Right atrium auricular region (tissue), 2 donors: ENCODE data around the gene SRSF4. TPM values are rescaled to one million over a fixed set of nuclear protein-coding genes. Genes with fewer than 3 reads are reported as not detected.

Experiments used
- DNase-seq: peaks from one replicate; pipeline ENCODE4 v3.0.0-alpha.2; 2019; ENCODE audit warnings: low spot score
- H3K27ac ChIP-seq, 2 donors: fragments of 200-600 bp; sonication (generic); 1 replicate in 1 of 2; 2 replicates in 1 of 2; pipeline ENCODE4 v1.5.1; 2016 to 2019
- H3K27me3 ChIP-seq, 2 donors: fragments of 200-600 bp; sonication (generic); one replicate each; pipeline versions ENCODE4 v1.5.1 to v1.6.0; 2017 to 2019
- H3K36me3 ChIP-seq: fragments of 200-600 bp; sonication (generic); one replicate; pipeline ENCODE4 v1.5.1; 2016
- H3K4me1 ChIP-seq, 2 donors: fragments of 200-600 bp; sonication (generic); one replicate each; pipeline versions ENCODE4 v1.5.1 to v1.6.0; 2017 to 2019
- H3K4me3 ChIP-seq, 2 donors: fragments of 200-600 bp; sonication (generic); 1 replicate in 1 of 2; 2 replicates in 1 of 2; pipeline ENCODE4 v1.5.1; 2017 to 2019; ENCODE audit warnings: mild to moderate bottlenecking in 1 of 2, moderate library complexity in 1 of 2
- H3K9me3 ChIP-seq, 2 donors: fragments of 200-600 bp; sonication (generic); one replicate each; pipeline ENCODE4 v1.5.1; 2019
- total RNA-seq, 2 donors: library from RNA; depleted of rRNA; stranded (reverse); fragments of >200 nt; gene quantifications; one replicate each; pipeline ENCODE4 v1.1.0, GENCODE V29; 2016
- TF ChIP-seq, protein P1 (sequence below), 2 donors: fragments of 200-600 bp; sonication (generic); IDR thresholded peaks; one replicate each; pipeline ENCODE4 v1.5.1; 2019; ENCODE audit warnings: antibody characterized with exemption in 2 of 2

Gene SRSF4
- total RNA-seq = 10 to 100 TPM; 44.2 to 48.1 TPM

DNA sequence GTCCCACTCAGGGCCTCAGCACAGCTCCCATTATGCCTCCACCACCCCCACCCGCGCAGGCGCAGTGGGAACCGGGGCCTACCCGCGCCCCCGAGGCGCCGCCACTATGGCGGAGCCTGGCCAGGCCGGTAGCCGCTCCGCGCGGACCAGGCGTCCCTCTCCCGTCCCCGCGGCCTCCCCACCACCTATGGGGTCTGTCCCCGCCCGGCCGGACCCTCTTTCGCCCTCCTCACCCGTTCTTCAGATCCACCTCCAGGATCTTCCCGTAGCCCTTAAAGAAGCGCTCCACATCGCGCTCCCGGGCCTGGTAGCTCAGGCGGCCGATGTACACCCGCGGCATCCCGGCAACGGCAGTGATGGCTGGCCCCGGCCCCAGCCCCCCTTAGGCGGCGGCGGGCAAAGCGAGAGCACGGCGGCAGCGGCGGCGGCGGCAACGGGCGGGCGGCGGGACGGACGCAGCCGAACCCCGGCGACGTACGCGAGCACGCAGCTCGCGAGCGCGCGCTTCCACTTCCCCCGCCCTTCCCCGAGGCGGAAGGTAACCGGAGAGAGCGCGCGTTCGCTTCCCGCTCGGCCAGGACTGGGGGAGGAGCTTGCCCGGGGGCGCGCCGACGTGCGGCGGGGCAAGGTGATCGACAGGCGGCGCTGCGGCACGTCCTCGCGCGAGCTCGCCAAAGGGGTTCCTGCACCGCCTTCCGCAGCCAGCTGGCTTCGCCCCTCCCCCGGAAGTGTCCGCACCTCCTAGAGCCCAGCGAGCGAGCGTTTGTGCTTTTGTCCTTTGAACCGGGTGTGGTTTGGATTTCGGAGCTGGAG, at the start of gene SRSF4:
Gene SRSF4 (minus strand): TSS at position 488 of the 813 bp plus-strand sequence. CDS start 148 bp downstream, at position 340.
- H3K4me3 ChIP-seq = peak within 1 kb of the TSS; percentile 90 to 92
- peak within 1 kb of the TSS; percentile 99 for H3K27ac ChIP-seq
- TF ChIP-seq, protein P1, sequence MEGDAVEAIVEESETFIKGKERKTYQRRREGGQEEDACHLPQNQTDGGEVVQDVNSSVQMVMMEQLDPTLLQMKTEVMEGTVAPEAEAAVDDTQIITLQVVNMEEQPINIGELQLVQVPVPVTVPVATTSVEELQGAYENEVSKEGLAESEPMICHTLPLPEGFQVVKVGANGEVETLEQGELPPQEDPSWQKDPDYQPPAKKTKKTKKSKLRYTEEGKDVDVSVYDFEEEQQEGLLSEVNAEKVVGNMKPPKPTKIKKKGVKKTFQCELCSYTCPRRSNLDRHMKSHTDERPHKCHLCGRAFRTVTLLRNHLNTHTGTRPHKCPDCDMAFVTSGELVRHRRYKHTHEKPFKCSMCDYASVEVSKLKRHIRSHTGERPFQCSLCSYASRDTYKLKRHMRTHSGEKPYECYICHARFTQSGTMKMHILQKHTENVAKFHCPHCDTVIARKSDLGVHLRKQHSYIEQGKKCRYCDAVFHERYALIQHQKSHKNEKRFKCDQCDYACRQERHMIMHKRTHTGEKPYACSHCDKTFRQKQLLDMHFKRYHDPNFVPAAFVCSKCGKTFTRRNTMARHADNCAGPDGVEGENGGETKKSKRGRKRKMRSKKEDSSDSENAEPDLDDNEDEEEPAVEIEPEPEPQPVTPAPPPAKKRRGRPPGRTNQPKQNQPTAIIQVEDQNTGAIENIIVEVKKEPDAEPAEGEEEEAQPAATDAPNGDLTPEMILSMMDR (IDR thresholded peaks at IDR 0.05) = peak; percentile 65 to 79
- DNase-seq = peak; percentile 98
- no peaks in the 10 kb centered on the region for H3K9me3 ChIP-seq
- H3K36me3 ChIP-seq = no peaks in the 10 kb centered on the region
- H3K27me3 ChIP-seq = no peaks in the 10 kb centered on the region
- H3K4me1 ChIP-seq = peaks cover 0 to 49% of the 10 kb centered on the region in 2 donors

DNA sequence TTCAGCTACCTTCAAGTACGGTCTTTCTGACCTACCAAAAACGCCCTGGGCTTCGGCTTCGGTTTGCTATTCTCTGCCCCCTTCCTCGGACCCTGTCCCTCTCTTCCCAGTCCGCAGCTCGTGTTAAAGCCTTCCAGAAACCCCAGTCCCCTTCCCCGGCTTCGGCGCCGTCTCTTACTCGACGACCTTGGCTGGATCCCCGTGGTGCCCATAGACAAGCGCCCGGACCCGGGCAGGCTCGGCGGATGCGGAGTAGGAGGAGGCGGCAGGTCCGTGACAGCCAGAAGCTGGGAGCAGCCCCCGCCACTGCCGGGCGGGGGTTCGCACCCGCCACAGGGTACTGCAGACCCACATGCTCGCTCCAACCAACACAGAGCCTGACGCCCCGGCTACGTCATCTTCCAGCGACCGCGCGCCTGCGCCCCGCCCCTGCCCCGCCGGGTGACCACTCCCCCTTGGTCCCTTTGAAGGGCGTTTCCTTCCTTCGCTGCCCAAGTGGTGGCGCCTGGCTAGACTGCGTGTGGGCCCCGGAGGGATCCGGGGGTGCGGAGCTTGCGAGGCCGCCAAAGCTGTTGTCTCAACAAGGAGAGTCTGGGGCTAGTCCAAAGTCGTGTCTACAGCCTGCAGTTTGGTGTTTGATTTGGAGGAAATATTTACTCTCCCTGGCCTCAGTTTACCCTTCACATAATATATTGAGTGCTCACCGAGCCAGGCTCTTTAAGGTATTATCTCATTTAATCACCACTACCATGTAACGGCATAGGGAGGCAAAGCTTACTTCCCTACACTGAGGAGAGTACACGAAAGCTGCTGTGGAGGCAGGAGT, 49.1 kb upstream of the SRSF4 start, which contains the start of gene MECR:
Gene MECR (minus strand): TSS at position 382 of the 826 bp plus-strand sequence. CDS start 28 bp downstream, at position 354.
- no peaks in the 10 kb centered on the region for H3K36me3 ChIP-seq
- H3K4me3 ChIP-seq = peak within 1 kb of the TSS; percentile 69 to 91
- DNase-seq = peak; percentile 95
- TF ChIP-seq, protein P1 (IDR thresholded peaks at IDR 0.05) = peak in 1 of 2 donors; percentile 43
- H3K4me1 ChIP-seq = peaks cover 0 to 17% of the 10 kb centered on the region in 2 donors
- H3K27me3 ChIP-seq = no peaks in the 10 kb centered on the region
- H3K9me3 ChIP-seq = no peaks in the 10 kb centered on the region
- H3K27ac ChIP-seq = peak within 1 kb of the TSS; percentile 59 to 85

DNA sequence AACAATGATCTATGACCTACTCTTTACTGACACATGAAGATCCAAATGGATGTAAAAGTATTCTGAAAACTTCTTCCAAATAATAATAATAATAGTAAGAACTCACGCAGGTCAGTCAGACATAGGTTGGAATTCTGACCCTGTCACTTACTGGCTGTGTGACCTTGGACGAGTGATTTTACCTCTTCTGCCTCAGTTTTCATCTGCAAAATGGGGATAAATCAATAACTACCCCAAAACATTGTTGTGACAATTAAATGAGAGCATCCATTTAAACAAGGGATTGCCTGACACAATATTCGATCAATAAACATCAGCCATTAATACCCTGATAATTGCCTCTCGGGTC, 48.5 kb upstream of the SRSF4 start:
- Histone ChIP-seq H3K4me3 (peak overlapping the region; percentile 69 to 91), H3K27ac (peak overlapping the region; percentile 59 to 85), H3K36me3 (no peaks in the 10 kb centered on the region), H3K4me1 (peaks cover 0 to 17% of the 10 kb centered on the region in 2 donors), H3K27me3 (no peaks in the 10 kb centered on the region), H3K9me3 (no peaks in the 10 kb centered on the region)
- TF ChIP-seq, protein P1 (IDR thresholded peaks at IDR 0.05) = no peak
- DNase-seq = no peak

DNA sequence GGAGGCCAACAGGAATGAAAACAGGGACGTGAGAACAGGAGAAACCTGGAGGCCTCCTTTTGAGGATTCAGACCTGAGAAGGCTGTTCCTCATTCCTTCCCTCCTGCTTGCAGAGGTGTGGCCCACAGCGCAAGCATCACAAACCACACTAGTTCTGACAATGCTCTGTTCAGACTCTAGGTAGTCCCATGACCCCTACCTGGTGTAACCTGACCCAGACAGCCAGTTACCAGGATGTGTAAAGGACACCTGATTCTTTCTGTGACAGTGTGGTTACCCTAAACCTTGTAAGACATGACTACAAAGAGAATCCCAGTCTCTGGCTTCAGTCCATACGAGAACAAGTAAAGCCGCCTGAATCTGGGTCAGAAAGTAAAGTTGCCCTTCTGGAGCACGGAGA, 45.8 kb upstream of the SRSF4 start:
- H3K27ac ChIP-seq = no peak overlapping the region
- H3K4me3 ChIP-seq = no peak overlapping the region
- TF ChIP-seq, protein P1 (IDR thresholded peaks at IDR 0.05) = no peak
- peaks cover 0 to 17% of the 10 kb centered on the region in 2 donors for H3K4me1 ChIP-seq
- no peak for DNase-seq
- no peaks in the 10 kb centered on the region for H3K27me3 ChIP-seq
- no peaks in the 10 kb centered on the region for H3K36me3 ChIP-seq
- no peaks in the 10 kb centered on the region for H3K9me3 ChIP-seq

DNA sequence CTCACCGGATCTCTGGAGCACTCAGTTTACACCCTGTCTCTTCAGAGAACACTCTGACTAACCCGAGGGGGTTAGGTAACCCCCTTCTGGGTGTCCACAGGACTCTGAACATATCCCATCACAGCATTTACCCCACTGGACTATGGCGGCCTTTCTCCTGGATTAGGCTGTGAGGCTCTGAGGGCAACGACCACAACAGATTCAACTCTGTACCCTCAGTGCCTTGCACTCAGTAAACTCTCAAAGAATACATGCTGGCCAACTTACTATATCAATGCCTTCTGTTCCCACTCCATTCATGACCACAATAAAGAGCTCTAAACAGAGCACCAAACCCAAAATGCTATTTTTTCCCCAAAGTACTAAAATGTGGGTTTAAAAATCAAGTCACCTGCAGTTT, 43.7 kb upstream of the SRSF4 start:
- no peaks in the 10 kb centered on the region for H3K27me3 ChIP-seq
- H3K36me3 ChIP-seq = no peaks in the 10 kb centered on the region
- peaks cover 0 to 9% of the 10 kb centered on the region in 2 donors for H3K4me1 ChIP-seq
- no peak overlapping the region for H3K4me3 ChIP-seq
- no peak overlapping the region for H3K27ac ChIP-seq
- H3K9me3 ChIP-seq = no peaks in the 10 kb centered on the region
- TF ChIP-seq, protein P1 (IDR thresholded peaks at IDR 0.05) = no peak
- DNase-seq = no peak
